Ishikawa (cell line): ENCODE measurements around the gene CYP2U1.

ENCODE experiments used
- CEBPB ChIP-seq: IDR thresholded peaks from 2 replicates; pipeline ENCODE4 v1.6.1; 2012
- CREB1 ChIP-seq: IDR thresholded peaks from 2 replicates; pipeline ENCODE4 v1.6.1; 2012; ENCODE audit warnings: low read depth
- EP300 ChIP-seq: IDR thresholded peaks from 2 replicates; pipeline ENCODE4 v1.6.1; 2012; ENCODE audit warnings: borderline replicate concordance
- FOXM1 ChIP-seq: IDR thresholded peaks from 2 replicates; pipeline ENCODE4 v1.6.1; 2012; ENCODE audit warnings: low read depth, borderline replicate concordance
- MAX ChIP-seq: IDR thresholded peaks from 2 replicates; pipeline ENCODE4 v1.6.1; 2012
- NFIC ChIP-seq: IDR thresholded peaks from 2 replicates; pipeline ENCODE4 v1.6.1; 2012
- RAD21 ChIP-seq: IDR thresholded peaks from 2 replicates; pipeline ENCODE4 v1.6.1; 2012; ENCODE audit warnings: low read depth
- TAF1 ChIP-seq: IDR thresholded peaks from 2 replicates; pipeline ENCODE4 v1.6.1; 2012; ENCODE audit warnings: low read depth, mild to moderate bottlenecking
- TEAD4 ChIP-seq: IDR thresholded peaks from 2 replicates; pipeline ENCODE4 v1.6.1; 2012
- USF1 ChIP-seq: IDR thresholded peaks from 2 replicates; pipeline ENCODE4 v1.6.1; 2012
- TF ChIP-seq, protein P1 (sequence below): IDR thresholded peaks from 2 replicates; pipeline ENCODE4 v1.6.1; 2012; ENCODE audit warnings: low read depth, mild to moderate bottlenecking

- TF ChIP-seq TAF1 (no peak), CREB1 (no peak), NFIC (no peak), CEBPB (no peak), RAD21 (no peak), EP300 (no peak), TEAD4 (no peak), MAX (no peak), USF1 (no peak), FOXM1 (no peak)
- TF ChIP-seq, protein P1, sequence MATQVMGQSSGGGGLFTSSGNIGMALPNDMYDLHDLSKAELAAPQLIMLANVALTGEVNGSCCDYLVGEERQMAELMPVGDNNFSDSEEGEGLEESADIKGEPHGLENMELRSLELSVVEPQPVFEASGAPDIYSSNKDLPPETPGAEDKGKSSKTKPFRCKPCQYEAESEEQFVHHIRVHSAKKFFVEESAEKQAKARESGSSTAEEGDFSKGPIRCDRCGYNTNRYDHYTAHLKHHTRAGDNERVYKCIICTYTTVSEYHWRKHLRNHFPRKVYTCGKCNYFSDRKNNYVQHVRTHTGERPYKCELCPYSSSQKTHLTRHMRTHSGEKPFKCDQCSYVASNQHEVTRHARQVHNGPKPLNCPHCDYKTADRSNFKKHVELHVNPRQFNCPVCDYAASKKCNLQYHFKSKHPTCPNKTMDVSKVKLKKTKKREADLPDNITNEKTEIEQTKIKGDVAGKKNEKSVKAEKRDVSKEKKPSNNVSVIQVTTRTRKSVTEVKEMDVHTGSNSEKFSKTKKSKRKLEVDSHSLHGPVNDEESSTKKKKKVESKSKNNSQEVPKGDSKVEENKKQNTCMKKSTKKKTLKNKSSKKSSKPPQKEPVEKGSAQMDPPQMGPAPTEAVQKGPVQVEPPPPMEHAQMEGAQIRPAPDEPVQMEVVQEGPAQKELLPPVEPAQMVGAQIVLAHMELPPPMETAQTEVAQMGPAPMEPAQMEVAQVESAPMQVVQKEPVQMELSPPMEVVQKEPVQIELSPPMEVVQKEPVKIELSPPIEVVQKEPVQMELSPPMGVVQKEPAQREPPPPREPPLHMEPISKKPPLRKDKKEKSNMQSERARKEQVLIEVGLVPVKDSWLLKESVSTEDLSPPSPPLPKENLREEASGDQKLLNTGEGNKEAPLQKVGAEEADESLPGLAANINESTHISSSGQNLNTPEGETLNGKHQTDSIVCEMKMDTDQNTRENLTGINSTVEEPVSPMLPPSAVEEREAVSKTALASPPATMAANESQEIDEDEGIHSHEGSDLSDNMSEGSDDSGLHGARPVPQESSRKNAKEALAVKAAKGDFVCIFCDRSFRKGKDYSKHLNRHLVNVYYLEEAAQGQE = no peak
Measured at GRCh38 chr4:107922486-107923473, 8.6 kb upstream of the CYP2U1 start.
